Activated T-cell treated with anti-CD3 and anti-CD28 coated beads, Interleukin-2, amount 50 U/mL, for 24 hours (primary cell): ENCODE results near the gene NFU1.
"Not testable (repeated sequence)": the region's sequence is repeated elsewhere in the genome, so short reads cannot be mapped to it uniquely, and the experiment has no call there.

Source experiments
- DNase-seq: peaks from one replicate; pipeline ENCODE4 v3.0.0-alpha.2; 2020
- H3K27ac Mint-ChIP-seq: 2 replicates; pipeline ENCODE4 v1.8.0; 2020; ENCODE audit warnings: mild to moderate bottlenecking, mixed read lengths
- H3K27me3 Mint-ChIP-seq: 2 replicates; pipeline ENCODE4 v1.8.0; 2020; ENCODE audit warnings: mixed read lengths
- H3K36me3 Mint-ChIP-seq: 2 replicates; pipeline ENCODE4 v1.8.0; 2020; ENCODE audit warnings: low read depth, mixed read lengths
- H3K4me1 Mint-ChIP-seq: 2 replicates; pipeline ENCODE4 v1.8.0; 2020; ENCODE audit warnings: low read depth, mixed read lengths
- H3K4me3 Mint-ChIP-seq: 2 replicates; pipeline ENCODE4 v1.8.0; 2020; ENCODE audit warnings: mild to moderate bottlenecking, moderate library complexity, mixed read lengths
- H3K9me3 Mint-ChIP-seq: 2 replicates; pipeline ENCODE4 v1.8.0; 2020; ENCODE audit warnings: mixed read lengths

The NFU1 gene

GRCh38 chr2:69369802-69370201 is 67.4 kb downstream of the NFU1 start:
- peaks cover 73% of the 10 kb centered on the region for H3K36me3 Mint-ChIP-seq
- no peaks in the 10 kb centered on the region for H3K27me3 Mint-ChIP-seq
- H3K27ac Mint-ChIP-seq = no peak overlapping the region
- peaks cover under 1% of the 10 kb centered on the region for H3K4me1 Mint-ChIP-seq
- H3K9me3 Mint-ChIP-seq = no peaks in the 10 kb centered on the region
- H3K4me3 Mint-ChIP-seq = no peak overlapping the region
- no peak for DNase-seq

GRCh38 chr2:69368588-69368987 is 68.6 kb downstream of the NFU1 start:
- H3K4me1 Mint-ChIP-seq = no peaks in the 10 kb centered on the region
- H3K27ac Mint-ChIP-seq = no peak overlapping the region
- H3K27me3 Mint-ChIP-seq = no peaks in the 10 kb centered on the region
- DNase-seq = no peak
- H3K4me3 Mint-ChIP-seq = no peak overlapping the region
- peaks cover 70% of the 10 kb centered on the region for H3K36me3 Mint-ChIP-seq
- H3K9me3 Mint-ChIP-seq = no peaks in the 10 kb centered on the region

GRCh38 chr2:69359371-69359770 is 77.9 kb downstream of the NFU1 start:
- H3K27ac Mint-ChIP-seq = no peak overlapping the region
- H3K36me3 Mint-ChIP-seq = peaks cover 81% of the 10 kb centered on the region
- no peaks in the 10 kb centered on the region for H3K27me3 Mint-ChIP-seq
- DNase-seq = no peak
- no peaks in the 10 kb centered on the region for H3K9me3 Mint-ChIP-seq
- H3K4me3 Mint-ChIP-seq = no peak overlapping the region
- no peaks in the 10 kb centered on the region for H3K4me1 Mint-ChIP-seq

GRCh38 chr2:69358914-69359313 is 78.3 kb downstream of the NFU1 start:
- no peak overlapping the region for H3K27ac Mint-ChIP-seq
- peaks cover 85% of the 10 kb centered on the region for H3K36me3 Mint-ChIP-seq
- H3K4me1 Mint-ChIP-seq = no peaks in the 10 kb centered on the region
- no peaks in the 10 kb centered on the region for H3K9me3 Mint-ChIP-seq
- DNase-seq = no peak
- H3K27me3 Mint-ChIP-seq = no peaks in the 10 kb centered on the region
- no peak overlapping the region for H3K4me3 Mint-ChIP-seq

- H3K27ac Mint-ChIP-seq = no peak overlapping the region
- H3K27me3 Mint-ChIP-seq = no peaks in the 10 kb centered on the region
- H3K9me3 Mint-ChIP-seq = no peaks in the 10 kb centered on the region
- H3K4me1 Mint-ChIP-seq = no peaks in the 10 kb centered on the region
- H3K36me3 Mint-ChIP-seq = peaks cover 80% of the 10 kb centered on the region
- no peak for DNase-seq
- no peak overlapping the region for H3K4me3 Mint-ChIP-seq
Observed at GRCh38 chr2:69356471-69356870, 80.8 kb downstream of the NFU1 start.

- not testable (repeated sequence) for H3K27me3 Mint-ChIP-seq, H3K27ac Mint-ChIP-seq, DNase-seq, H3K4me3 Mint-ChIP-seq, H3K9me3 Mint-ChIP-seq, H3K4me1 Mint-ChIP-seq
- peaks cover 79% of the 10 kb centered on the region for H3K36me3 Mint-ChIP-seq
Observed at GRCh38 chr2:69354976-69355375, 82.3 kb downstream of the NFU1 start.

- no peak overlapping the region for H3K27ac Mint-ChIP-seq
- DNase-seq = no peak
- H3K4me3 Mint-ChIP-seq = no peak overlapping the region
- H3K9me3 Mint-ChIP-seq = no peaks in the 10 kb centered on the region
- no peaks in the 10 kb centered on the region for H3K4me1 Mint-ChIP-seq
- peaks cover 80% of the 10 kb centered on the region for H3K36me3 Mint-ChIP-seq
- no peaks in the 10 kb centered on the region for H3K27me3 Mint-ChIP-seq
Observed at GRCh38 chr2:69353360-69353759, 83.9 kb downstream of the NFU1 start.

GRCh38 chr2:69348781-69349180 is 88.5 kb downstream of the NFU1 start:
- Mint-ChIP-seq H3K9me3 (no peaks in the 10 kb centered on the region), H3K4me3 (no peak overlapping the region), H3K27ac (no peak overlapping the region), H3K4me1 (peaks cover 13% of the 10 kb centered on the region), H3K36me3 (peaks cover 76% of the 10 kb centered on the region), H3K27me3 (no peaks in the 10 kb centered on the region)
- no peak for DNase-seq
